Suprapubic skin (tissue), 4 donors: Measurements from ENCODE around the gene DGUOK.

Experiments used
- POLR2A ChIP-seq, 2 donors: fragments of 450-650 bp; IDR thresholded peaks; one replicate each; pipeline ENCODE4 v1.6.1; 2017; ENCODE audit warnings: antibody characterized with exemption in 2 of 2, mild to moderate bottlenecking in 2 of 2, moderate library complexity in 2 of 2
- POLR2AphosphoS5 ChIP-seq, 3 donors: sonication (generic); formaldehyde crosslinking; IDR thresholded peaks; one replicate each; pipeline ENCODE4 v1.6.1; 2017; ENCODE audit warnings: antibody characterized with exemption in 3 of 3
- TF ChIP-seq, protein P1 (sequence below), 2 donors: fragments of 200-600 bp in 1 of 2; fragments of 450-650 bp in 1 of 2; sonication (generic) in 1 of 2; IDR thresholded peaks; one replicate each; pipeline ENCODE4 v1.5.1; 2016 to 2019; ENCODE audit warnings: antibody characterized with exemption in 2 of 2, mild to moderate bottlenecking in 1 of 2, moderate library complexity in 1 of 2

DNA sequence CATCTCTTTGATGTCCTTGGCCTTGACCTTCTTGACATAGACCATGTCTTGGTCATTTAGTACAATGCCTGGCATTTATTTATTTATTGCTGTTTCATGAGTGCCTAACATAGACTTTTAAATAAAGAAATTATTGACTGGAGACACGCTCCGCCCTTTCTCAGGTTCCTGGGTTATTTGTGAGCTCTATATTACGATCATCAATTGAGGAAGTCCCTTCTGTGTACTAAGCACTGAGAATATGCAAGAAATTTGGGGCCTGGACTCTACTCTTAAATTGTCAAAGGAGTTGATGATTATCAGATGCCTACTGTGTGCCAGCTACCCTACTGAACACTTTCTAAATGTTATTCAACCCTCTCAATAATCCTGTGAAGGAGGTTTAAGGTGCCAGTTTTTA lies 38.4 kb downstream of the DGUOK start:
- TF ChIP-seq, protein P1, sequence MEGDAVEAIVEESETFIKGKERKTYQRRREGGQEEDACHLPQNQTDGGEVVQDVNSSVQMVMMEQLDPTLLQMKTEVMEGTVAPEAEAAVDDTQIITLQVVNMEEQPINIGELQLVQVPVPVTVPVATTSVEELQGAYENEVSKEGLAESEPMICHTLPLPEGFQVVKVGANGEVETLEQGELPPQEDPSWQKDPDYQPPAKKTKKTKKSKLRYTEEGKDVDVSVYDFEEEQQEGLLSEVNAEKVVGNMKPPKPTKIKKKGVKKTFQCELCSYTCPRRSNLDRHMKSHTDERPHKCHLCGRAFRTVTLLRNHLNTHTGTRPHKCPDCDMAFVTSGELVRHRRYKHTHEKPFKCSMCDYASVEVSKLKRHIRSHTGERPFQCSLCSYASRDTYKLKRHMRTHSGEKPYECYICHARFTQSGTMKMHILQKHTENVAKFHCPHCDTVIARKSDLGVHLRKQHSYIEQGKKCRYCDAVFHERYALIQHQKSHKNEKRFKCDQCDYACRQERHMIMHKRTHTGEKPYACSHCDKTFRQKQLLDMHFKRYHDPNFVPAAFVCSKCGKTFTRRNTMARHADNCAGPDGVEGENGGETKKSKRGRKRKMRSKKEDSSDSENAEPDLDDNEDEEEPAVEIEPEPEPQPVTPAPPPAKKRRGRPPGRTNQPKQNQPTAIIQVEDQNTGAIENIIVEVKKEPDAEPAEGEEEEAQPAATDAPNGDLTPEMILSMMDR (IDR thresholded peaks at IDR 0.05) = no peak
- no peak for TF ChIP-seq POLR2AphosphoS5 (IDR thresholded peaks at IDR 0.05)
- TF ChIP-seq POLR2A (IDR thresholded peaks at IDR 0.05) = no peak
